HepG2 (cell line): ENCODE measurements around the gene NTN4. TPM values are rescaled to one million over a fixed set of nuclear protein-coding genes. Genes with fewer than 3 reads are reported as not detected.

Experiments used
- ELF4 ChIP-seq: sonication (generic); formaldehyde crosslinking; IDR thresholded peaks from 2 replicates; pipeline ENCODE4 v1.5.0; 2020; ENCODE audit warnings: missing genetic modification reagents, mild to moderate bottlenecking, moderate library complexity, borderline replicate concordance
- KAT2B ChIP-seq: fragments of 150-350 bp; IDR thresholded peaks from 2 replicates; pipeline ENCODE4 v1.6.1; 2014; ENCODE audit warnings: low read depth, low read length, borderline replicate concordance
- KDM5A ChIP-seq: fragments of 200-600 bp; sonication (generic); IDR thresholded peaks from 2 replicates; pipeline ENCODE4 v1.7.0; 2018; ENCODE audit warnings: antibody characterized with exemption, mild to moderate bottlenecking, low read length, borderline replicate concordance
- MED8 ChIP-seq: sonication (generic); formaldehyde crosslinking; IDR thresholded peaks from 2 replicates; pipeline ENCODE4 v1.8.1; 2023; ENCODE audit warnings: mild to moderate bottlenecking, missing genetic modification reagents; ENCODE audit not compliant: insufficient replicate concordance
- MLLT10 ChIP-seq: sonication (generic); formaldehyde crosslinking; IDR thresholded peaks from 2 replicates; pipeline ENCODE4 v1.4.0; 2020; ENCODE audit warnings: missing genetic modification reagents
- MYNN ChIP-seq: sonication (generic); formaldehyde crosslinking; IDR thresholded peaks from 2 replicates; pipeline ENCODE4 v1.4.0; 2020; ENCODE audit warnings: mild to moderate bottlenecking, low read depth, missing genetic modification reagents
- NFKB2 ChIP-seq: sonication (generic); formaldehyde crosslinking; IDR thresholded peaks from 2 replicates; pipeline ENCODE4 v1.4.0; 2020; ENCODE audit warnings: missing genetic modification reagents, borderline replicate concordance
- PHF21A ChIP-seq: sonication (generic); formaldehyde crosslinking; IDR thresholded peaks from 2 replicates; pipeline ENCODE4 v1.5.0; 2020; ENCODE audit warnings: mild to moderate bottlenecking, missing genetic modification reagents
- PTBP1 ChIP-seq: fragments of 200-400 bp; formaldehyde crosslinking; IDR thresholded peaks from 2 replicates; pipeline ENCODE4 v1.6.1; 2018; ENCODE audit warnings: low read length, low read depth; ENCODE audit not compliant: poor library complexity, severe bottlenecking
- TEAD2 ChIP-seq: sonication (generic); formaldehyde crosslinking; IDR thresholded peaks from 2 replicates; pipeline ENCODE4 v1.9.0; 2021; ENCODE audit warnings: missing genetic modification reagents
- ZBTB7A ChIP-seq: sonication (generic); formaldehyde crosslinking; IDR thresholded peaks from 2 replicates; pipeline ENCODE4 v1.8.0; 2022; ENCODE audit warnings: mild to moderate bottlenecking, missing genetic modification reagents
- ZNF556 ChIP-seq: sonication (generic); formaldehyde crosslinking; IDR thresholded peaks from 2 replicates; pipeline ENCODE4 v1.4.0; 2020; ENCODE audit warnings: mild to moderate bottlenecking, missing genetic modification reagents, borderline replicate concordance
- ZSCAN22 ChIP-seq: sonication (generic); formaldehyde crosslinking; IDR thresholded peaks from 2 replicates; pipeline ENCODE4 v1.4.0; 2020; ENCODE audit warnings: mild to moderate bottlenecking, missing genetic modification reagents
- polyA plus RNA-seq, 8 experiments: library from polyadenylated mRNA; depleted of rRNA in 3 of 8; stranded (reverse) in 7 of 8; unstranded in 1 of 8; fragments of >200 nt; fragmentation: Illumina TruSeq in 4 of 8; extraction: Trizol in 4 of 8; gene quantifications; 2 replicates each; pipeline versions ENCODE4 v1.2.1 to v1.2.3, GENCODE V29; 2011 to 2016; ENCODE audit warnings: low read depth in 4 of 8, missing spikeins in 1 of 8, mixed read lengths in 1 of 8; ENCODE audit not compliant: insufficient read depth in 1 of 8
- total RNA-seq, 5 experiments: library from RNA; depleted of rRNA; stranded (reverse); fragments of >200 nt; fragmentation: Illumina TruSeq; extraction: Trizol; gene quantifications; 2 replicates each; pipeline ENCODE4 v1.2.3, GENCODE V29; 2016; ENCODE audit warnings: low read depth in 1 of 5
- TF ChIP-seq, protein P1 (sequence below): sonication (generic); formaldehyde crosslinking; IDR thresholded peaks from 2 replicates; pipeline ENCODE4 v1.4.0; 2020; ENCODE audit warnings: low read depth, mild to moderate bottlenecking, missing genetic modification reagents
- TF ChIP-seq, protein P2 (sequence below): sonication (generic); formaldehyde crosslinking; conservative IDR thresholded peaks from 2 replicates; pipeline ENCODE4 v1.4.0; 2020; ENCODE audit warnings: missing genetic modification reagents
- TF ChIP-seq, protein P3 (sequence below): sonication (generic); formaldehyde crosslinking; IDR thresholded peaks from 2 replicates; pipeline ENCODE4 v1.5.0; 2020; ENCODE audit warnings: missing genetic modification reagents
- TF ChIP-seq, protein P4 (sequence below): sonication (generic); formaldehyde crosslinking; IDR thresholded peaks from 2 replicates; pipeline ENCODE4 v1.4.0; 2020; ENCODE audit warnings: missing genetic modification reagents
- TF ChIP-seq, protein P5 (sequence below): sonication (generic); formaldehyde crosslinking; IDR thresholded peaks from 2 replicates; pipeline ENCODE4 v1.9.0; 2021; ENCODE audit warnings: missing genetic modification reagents, borderline replicate concordance
- TF ChIP-seq, protein P6 (sequence below), 2 experiments: sonication (generic) in 1 of 2; formaldehyde crosslinking in 1 of 2; IDR thresholded peaks; 2 replicates each; pipeline versions ENCODE4 v1.5.1 to v1.6.1; 2011 to 2020; ENCODE audit warnings: borderline replicate concordance in 1 of 2, low read depth in 1 of 2, low read length in 1 of 2, mild to moderate bottlenecking in 1 of 2, missing genetic modification reagents in 1 of 2, moderate library complexity in 1 of 2

NTN4 gene
- total and polyA plus RNA-seq, 2 of the 13 experiments (the other 11 are each of a cell fraction or from before 2014, with no cell fraction given): 7.8 to 11.5 TPM

DNA sequence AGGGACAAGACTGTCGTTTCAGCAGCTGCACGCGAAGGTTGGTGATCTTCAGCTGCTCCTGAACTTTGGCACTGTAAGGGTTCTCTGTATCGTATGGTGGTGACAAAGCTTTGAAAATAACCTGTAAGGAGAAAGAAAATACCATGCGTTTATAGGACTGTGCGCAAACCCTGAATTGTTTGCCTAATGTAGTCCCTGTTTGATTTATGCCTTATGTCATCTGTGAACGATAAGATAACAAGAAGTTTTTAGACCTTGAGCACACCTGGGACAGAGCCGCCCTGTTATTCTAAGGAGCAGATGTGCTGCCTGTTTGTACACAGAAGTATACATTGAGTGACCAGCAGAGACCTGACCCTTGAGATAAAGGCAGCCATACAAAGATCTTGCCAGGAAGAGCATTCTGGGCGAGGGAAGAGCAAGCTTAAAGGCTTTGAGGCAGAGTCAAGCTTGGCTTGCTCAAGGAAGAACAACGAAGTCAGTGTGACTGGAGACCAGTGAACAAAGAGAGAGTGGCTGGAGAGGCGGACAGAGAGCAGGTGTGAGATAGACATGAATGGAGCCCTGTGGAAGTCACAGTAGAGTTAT is 52.4 kb downstream of the NTN4 start (continued):
- TF ChIP-seq ELF4 (CRISPR knock-in tag) (no peak), ZNF556 (CRISPR knock-in tag) (no peak), KDM5A (no peak), ZSCAN22 (no peak), MED8 (CRISPR knock-in tag) (no peak), KAT2B (no peak), NFKB2 (no peak), TEAD2 (no peak), MLLT10 (CRISPR knock-in tag) (no peak), PTBP1 (no peak), MYNN (CRISPR knock-in tag) (no peak), PHF21A (peak; percentile 51), ZBTB7A (no peak)
- TF ChIP-seq, protein P1, sequence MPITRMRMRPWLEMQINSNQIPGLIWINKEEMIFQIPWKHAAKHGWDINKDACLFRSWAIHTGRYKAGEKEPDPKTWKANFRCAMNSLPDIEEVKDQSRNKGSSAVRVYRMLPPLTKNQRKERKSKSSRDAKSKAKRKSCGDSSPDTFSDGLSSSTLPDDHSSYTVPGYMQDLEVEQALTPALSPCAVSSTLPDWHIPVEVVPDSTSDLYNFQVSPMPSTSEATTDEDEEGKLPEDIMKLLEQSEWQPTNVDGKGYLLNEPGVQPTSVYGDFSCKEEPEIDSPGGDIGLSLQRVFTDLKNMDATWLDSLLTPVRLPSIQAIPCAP (CRISPR knock-in tag): no peak
- TF ChIP-seq, protein P2, sequence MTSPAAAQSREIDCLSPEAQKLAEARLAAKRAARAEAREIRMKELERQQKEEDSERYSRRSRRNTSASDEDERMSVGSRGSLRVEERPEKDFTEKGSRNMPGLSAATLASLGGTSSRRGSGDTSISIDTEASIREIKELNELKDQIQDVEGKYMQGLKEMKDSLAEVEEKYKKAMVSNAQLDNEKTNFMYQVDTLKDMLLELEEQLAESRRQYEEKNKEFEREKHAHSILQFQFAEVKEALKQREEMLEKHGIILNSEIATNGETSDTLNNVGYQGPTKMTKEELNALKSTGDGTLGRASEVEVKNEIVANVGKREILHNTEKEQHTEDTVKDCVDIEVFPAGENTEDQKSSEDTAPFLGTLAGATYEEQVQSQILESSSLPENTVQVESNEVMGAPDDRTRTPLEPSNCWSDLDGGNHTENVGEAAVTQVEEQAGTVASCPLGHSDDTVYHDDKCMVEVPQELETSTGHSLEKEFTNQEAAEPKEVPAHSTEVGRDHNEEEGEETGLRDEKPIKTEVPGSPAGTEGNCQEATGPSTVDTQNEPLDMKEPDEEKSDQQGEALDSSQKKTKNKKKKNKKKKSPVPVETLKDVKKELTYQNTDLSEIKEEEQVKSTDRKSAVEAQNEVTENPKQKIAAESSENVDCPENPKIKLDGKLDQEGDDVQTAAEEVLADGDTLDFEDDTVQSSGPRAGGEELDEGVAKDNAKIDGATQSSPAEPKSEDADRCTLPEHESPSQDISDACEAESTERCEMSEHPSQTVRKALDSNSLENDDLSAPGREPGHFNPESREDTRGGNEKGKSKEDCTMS: no peak
- TF ChIP-seq, protein P3, sequence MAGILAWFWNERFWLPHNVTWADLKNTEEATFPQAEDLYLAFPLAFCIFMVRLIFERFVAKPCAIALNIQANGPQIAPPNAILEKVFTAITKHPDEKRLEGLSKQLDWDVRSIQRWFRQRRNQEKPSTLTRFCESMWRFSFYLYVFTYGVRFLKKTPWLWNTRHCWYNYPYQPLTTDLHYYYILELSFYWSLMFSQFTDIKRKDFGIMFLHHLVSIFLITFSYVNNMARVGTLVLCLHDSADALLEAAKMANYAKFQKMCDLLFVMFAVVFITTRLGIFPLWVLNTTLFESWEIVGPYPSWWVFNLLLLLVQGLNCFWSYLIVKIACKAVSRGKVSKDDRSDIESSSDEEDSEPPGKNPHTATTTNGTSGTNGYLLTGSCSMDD (CRISPR knock-in tag): no peak
- TF ChIP-seq, protein P4, sequence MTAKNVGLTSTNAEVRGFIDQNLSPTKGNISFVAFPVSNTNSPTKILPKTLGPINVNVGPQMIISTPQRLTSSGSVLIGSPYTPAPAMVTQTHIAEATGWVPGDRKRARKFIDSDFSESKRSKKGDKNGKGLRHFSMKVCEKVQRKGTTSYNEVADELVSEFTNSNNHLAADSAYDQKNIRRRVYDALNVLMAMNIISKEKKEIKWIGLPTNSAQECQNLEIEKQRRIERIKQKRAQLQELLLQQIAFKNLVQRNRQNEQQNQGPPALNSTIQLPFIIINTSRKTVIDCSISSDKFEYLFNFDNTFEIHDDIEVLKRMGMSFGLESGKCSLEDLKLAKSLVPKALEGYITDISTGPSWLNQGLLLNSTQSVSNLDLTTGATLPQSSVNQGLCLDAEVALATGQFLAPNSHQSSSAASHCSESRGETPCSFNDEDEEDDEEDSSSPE (CRISPR knock-in tag): no peak
- TF ChIP-seq, protein P5, sequence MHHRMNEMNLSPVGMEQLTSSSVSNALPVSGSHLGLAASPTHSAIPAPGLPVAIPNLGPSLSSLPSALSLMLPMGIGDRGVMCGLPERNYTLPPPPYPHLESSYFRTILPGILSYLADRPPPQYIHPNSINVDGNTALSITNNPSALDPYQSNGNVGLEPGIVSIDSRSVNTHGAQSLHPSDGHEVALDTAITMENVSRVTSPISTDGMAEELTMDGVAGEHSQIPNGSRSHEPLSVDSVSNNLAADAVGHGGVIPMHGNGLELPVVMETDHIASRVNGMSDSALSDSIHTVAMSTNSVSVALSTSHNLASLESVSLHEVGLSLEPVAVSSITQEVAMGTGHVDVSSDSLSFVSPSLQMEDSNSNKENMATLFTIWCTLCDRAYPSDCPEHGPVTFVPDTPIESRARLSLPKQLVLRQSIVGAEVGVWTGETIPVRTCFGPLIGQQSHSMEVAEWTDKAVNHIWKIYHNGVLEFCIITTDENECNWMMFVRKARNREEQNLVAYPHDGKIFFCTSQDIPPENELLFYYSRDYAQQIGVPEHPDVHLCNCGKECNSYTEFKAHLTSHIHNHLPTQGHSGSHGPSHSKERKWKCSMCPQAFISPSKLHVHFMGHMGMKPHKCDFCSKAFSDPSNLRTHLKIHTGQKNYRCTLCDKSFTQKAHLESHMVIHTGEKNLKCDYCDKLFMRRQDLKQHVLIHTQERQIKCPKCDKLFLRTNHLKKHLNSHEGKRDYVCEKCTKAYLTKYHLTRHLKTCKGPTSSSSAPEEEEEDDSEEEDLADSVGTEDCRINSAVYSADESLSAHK (CRISPR knock-in tag): no peak
- TF ChIP-seq, protein P6, sequence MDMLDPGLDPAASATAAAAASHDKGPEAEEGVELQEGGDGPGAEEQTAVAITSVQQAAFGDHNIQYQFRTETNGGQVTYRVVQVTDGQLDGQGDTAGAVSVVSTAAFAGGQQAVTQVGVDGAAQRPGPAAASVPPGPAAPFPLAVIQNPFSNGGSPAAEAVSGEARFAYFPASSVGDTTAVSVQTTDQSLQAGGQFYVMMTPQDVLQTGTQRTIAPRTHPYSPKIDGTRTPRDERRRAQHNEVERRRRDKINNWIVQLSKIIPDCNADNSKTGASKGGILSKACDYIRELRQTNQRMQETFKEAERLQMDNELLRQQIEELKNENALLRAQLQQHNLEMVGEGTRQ (IDR thresholded peaks at IDR 0.05; ENCODE audit: low read depth, low read length): no peak
- TF ChIP-seq, protein P6 (CRISPR knock-in tag; IDR thresholded peaks at IDR 0.05; ENCODE audit: borderline replicate concordance): no peak
